Measurements from ENCODE around the gene MED29.

DNA sequence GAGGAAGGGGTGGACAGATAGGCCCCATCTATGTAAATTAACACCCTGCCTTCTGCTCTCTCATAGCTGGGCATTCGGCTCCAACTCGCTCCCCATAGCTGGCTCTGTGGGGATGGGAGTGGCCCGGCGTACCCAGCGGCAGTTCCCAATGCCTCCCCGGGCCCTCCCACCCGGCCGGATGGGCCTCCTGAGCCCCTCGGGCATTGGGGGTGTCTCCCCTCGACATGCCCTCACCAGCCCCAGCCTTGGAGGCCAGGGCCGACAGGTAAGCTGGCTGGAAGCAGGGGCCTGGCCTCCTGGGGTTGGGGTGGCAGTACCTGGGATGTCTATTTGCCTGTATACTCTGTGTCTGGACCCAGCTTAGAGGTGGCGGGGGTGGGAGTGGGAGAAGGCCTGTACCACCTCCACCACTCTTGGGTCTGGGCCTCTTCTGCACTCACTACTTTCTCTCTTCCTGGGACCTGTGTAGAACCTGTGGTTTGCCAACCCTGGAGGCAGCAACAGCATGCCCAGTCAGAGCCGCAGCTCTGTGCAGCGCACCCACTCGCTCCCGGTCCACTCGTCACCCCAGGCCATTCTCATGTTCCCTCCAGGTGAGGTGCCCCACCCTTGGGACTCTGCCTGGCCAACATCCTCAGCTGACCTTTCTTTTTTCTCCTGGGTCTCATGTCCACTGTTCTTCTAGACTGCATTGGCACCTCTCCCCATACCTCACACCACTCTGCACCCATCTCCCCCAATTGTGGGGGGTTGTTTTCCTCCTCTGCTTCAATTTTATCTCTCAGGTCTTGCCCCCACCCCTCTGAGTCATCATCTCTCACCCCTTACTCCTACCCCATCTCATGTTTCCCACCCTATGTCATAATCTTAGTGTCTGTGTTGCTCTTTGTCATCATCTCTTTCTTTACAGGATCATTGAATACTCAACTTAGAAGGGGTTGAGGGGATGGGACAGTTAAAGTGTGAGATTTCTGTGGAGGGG, 10.4 kb upstream of the MED29 start:
- no peak for TF ChIP-seq POLR2A (IDR thresholded peaks at IDR 0.05)
- TF ChIP-seq, protein P1, sequence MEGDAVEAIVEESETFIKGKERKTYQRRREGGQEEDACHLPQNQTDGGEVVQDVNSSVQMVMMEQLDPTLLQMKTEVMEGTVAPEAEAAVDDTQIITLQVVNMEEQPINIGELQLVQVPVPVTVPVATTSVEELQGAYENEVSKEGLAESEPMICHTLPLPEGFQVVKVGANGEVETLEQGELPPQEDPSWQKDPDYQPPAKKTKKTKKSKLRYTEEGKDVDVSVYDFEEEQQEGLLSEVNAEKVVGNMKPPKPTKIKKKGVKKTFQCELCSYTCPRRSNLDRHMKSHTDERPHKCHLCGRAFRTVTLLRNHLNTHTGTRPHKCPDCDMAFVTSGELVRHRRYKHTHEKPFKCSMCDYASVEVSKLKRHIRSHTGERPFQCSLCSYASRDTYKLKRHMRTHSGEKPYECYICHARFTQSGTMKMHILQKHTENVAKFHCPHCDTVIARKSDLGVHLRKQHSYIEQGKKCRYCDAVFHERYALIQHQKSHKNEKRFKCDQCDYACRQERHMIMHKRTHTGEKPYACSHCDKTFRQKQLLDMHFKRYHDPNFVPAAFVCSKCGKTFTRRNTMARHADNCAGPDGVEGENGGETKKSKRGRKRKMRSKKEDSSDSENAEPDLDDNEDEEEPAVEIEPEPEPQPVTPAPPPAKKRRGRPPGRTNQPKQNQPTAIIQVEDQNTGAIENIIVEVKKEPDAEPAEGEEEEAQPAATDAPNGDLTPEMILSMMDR (IDR thresholded peaks at IDR 0.05): no peak

All from body of pancreas (tissue), 4 donors.